HG02759 (cell line): ENCODE measurements around the gene LRRC3.
"Not testable (repeated sequence)": the region's sequence is repeated elsewhere in the genome, so short reads cannot be mapped to it uniquely, and the experiment has no call there.

Experiments used
- ATAC-seq: cut with Tn5 transposase; IDR thresholded peaks from one replicate; pipeline ENCODE4 v1.9.1; 2021; ENCODE audit warnings: mild to moderate bottlenecking, moderate library complexity; ENCODE audit not compliant: unreplicated experiment

Gene LRRC3

GRCh38 chr21:44495611-44496563, 40.6 kb downstream of the LRRC3 start:
- no peak for ATAC-seq

GRCh38 chr21:44496564-44497550, 41.5 kb downstream of the LRRC3 start:
- ATAC-seq, result no peak

DNA sequence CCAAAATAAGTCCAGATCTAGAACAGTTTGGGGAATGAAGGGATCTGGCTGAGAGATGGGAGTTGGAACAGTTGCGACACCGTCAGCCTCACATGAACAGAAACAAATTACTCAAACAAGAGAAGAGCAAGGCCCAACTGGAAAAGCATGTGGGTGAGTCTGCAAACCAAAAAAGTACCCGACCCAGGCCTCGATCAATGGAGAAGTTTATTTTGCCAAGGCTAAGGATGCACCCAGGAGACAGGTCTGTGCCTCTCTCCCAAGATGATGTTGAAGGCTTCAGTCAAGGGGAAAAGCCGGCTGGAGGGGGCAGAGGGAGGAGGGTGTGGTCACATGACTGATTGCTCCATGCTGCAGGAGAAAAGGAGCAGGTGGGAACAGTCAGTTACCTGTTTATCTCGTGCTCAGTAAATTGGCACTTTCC, 42.4 kb downstream of the LRRC3 start:
- ATAC-seq, result no peak

DNA sequence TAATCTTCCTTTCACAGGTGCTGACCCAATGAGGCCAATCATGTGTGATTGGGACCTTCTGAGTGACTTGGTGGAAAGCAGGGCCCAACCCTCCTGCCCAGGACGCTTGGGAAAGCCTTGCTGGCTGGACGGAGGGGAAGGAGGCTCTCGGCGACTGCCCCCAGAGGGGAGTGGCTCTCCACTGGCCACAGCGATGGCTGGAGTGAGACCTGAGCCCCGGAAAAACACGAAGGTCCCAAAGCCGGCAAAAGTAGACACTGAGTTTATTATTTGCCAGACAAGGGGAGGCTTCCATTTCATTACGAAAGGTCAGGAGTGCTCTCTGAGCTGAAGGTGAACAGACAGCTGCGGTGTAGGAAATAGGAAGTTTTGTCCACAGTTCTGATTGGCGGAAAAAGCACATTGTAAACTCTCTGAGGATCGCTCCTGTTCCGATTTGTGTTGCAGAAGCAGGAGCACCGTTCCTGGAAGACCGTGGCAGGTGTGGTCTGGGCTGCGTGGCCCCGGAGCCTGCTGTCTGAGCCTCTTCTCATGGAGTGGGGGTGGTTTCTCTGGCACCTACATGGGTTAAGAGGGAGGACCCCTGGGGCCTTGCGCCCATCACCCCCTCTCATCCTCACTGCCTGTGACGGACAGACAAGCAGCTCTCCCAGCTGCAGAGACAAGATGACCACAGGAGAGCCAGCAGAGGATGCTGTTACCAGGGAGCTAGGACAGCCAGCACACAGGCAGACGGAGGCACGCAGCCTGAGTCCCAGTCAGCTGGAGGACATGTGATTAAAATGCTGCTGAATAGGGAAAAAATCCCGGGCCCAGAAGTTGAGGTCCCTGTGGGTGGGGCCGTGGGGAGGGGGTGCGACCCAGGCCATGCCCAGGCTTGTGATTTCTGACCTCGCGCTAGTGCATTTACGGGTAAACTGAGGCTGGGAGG, 43.2 kb downstream of the LRRC3 start:
- ATAC-seq, result no peak

DNA sequence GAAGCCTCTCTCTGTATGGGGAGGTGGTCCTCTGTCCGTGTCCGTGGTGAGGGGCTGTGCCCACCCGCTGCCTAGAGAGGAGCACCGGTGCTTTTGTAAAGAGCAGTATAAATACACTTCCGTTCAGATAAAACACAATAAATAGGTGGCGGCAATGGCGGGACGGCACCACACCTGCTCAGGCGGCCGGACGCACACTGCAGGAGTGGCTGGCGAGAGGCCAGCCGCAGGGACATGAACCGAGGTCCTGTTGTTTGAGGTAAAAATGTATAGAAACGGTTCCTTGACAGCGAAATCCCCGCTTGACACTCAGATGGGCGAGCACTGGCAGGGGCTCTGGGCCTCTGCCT, 43.9 kb downstream of the LRRC3 start:
- ATAC-seq, result no peak

DNA sequence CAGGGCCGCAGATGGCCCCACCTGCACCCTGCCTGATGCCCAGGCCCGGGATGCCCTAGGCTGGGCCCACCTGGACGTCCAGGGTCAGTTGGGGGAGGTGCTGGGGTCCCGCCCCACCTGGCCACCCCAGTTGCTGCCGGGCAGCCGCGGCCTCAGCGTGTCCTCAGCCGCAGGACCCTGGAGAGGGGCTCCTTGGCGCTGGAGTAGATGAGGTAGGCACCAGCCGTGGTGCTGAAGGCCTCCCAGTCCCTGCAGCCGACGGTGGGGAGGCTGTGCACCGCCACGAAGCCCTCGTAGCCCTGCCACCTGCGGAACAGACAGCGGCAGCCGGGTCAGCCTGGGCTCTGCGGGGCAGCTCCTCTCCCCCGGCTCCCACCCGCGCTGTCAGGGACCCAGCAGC, 44.3 kb downstream of the LRRC3 start:
- no peak for ATAC-seq

DNA sequence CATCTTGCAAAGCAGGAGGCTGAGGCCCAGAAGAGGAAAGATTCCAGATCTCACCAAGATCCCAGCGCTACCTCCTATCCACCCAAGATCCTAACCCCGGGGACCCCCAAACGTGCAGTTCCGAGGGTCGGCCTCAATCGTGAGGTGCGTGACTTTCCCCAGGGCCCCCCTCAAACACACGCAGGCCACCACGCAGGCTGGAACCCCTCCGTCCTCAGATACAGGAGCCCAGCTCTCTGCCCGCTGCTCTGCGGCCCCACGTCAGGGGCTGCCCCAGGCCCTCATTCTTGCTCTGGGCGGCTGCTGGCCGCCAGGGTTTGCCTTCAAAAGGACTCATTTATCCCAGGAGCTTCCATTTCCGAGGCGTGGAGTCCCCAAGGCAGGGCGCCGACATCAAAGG, 44.8 kb downstream of the LRRC3 start:
- no peak for ATAC-seq

GRCh38 chr21:44502171-44502958, 47.1 kb downstream of the LRRC3 start:
- ATAC-seq, result no peak

- not testable (repeated sequence) for ATAC-seq
Measured at GRCh38 chr21:44503006-44503889, 47.9 kb downstream of the LRRC3 start.

GRCh38 chr21:44503901-44504399, 48.6 kb downstream of the LRRC3 start:
- no peak for ATAC-seq

DNA sequence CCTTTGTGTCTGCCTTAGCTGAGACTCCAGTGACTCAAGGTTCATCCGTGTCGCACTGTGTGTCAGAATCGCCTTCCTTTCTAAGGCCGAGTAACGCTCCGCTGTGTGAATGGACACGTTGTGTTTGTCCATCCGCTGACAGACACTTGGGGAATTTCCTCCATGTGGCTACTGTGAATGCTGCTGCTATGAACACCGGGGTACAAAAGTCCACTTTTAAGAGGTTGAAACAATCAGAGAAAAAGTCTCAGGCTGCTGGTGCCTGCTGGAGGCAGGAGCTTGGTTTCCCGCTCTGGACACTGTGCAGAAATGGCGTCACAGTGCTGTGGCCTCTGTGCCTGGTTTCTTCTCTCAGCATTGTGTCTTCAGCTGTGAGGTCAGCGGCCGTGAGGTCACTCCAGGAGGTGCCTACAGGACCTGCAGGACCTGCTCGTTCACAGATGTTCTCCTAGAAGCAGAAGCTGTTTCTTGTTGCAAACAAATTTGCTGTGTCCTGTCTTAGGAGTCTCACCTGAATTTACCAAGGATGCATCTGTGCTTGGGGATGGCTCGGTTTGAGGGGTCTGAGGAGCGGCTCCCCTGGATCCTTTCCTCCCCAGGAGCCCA, 50.5 kb downstream of the LRRC3 start:
- ATAC-seq, result no peak

- no peak for ATAC-seq
Measured at GRCh38 chr21:44506279-44507255, 51.3 kb downstream of the LRRC3 start.

DNA sequence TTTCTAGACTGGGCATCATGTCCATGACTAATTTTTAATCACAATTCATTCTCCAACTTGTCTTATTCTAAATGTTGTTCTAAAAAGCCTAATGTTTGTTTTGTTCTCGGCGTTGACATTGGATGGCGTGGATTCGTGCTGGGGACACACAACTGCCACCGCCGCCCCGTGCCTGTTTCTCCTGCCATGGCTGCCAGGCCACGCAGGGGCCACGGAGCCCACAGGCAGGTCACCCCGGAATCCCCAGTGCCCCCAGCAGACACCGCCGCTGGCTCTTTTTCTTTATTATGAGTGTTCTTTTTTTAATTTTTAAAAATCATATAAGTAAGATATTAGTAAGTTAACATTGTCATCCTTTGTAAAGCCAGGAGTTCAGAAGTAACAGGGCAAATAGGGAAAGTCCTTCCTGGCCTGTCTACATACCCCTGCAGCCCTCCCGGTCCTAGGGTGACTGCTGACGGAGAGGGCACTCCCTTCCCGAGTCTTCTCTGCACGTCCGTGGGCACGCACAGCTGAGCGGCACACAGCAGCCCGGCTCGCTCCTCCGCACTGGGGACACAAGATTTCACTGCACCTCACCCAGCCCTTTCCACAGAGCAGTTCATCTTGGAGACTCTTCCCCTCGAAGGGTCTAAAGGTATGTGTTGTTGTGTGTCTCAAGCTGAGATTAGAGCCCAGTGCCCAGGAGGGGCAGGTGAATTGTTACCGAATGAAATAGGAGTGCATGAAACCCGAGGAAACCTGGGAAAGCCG, 52.5 kb downstream of the LRRC3 start:
- no peak for ATAC-seq

DNA sequence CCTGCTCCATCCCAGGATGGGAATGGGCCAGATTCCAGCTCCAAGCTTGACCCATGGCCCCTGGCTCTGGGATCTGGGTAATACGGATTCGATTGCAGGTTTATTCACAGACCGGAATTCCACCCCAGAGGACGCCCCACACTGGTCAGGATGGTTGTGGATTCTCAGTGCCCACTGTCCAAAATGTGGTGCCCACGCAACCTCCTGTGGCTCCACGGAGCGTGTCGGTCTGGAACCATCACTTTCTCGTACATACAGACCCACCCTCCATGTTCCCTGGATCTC, 53.1 kb downstream of the LRRC3 start:
- no peak for ATAC-seq

GRCh38 chr21:44508711-44509445, 53.6 kb downstream of the LRRC3 start:
- ATAC-seq, result no peak

DNA sequence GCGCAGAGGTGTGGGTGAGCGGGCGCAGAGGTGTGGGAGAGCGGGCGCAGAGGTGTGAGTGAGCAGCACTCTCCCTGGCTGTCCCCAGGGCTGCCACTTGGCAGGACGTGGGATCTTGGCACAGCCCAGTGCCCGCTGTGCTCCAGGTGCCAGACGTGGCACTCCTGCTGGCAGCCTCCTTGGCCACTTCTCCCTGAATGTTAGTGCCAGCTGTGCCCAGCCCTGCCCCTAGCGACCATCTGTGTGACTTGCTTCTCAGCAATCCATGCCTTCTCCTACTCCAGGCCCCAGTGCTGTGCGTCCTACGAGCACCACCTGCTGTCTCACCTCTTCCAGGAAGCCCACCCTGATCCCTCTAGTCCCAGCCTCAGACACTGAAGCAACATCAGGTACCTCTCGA, 54.2 kb downstream of the LRRC3 start:
- no peak for ATAC-seq
